H1 (cell line): ENCODE data around the gene KLHL29. TPM values are rescaled to one million over a fixed set of nuclear protein-coding genes. Genes with fewer than 3 reads are reported as not detected.

ENCODE experiments used
- CTCF ChIA-PET: fragments of 300-600 bp; sonication (Branson Sonifier 250); formaldehyde crosslinking; loops from one replicate; lab custom pipeline; 2021; ENCODE audit not compliant: partially characterized antibody; lab: Charles Lee
- POLR2A ChIA-PET: fragments of 300-600 bp; sonication (Branson Sonifier 250); formaldehyde crosslinking; loops from one replicate; lab custom pipeline; 2021; ENCODE audit warnings: inconsistent platforms; ENCODE audit not compliant: partially characterized antibody; lab: Charles Lee
- DNase-seq, 2 experiments: peaks; one replicate each; pipeline versions ENCODE4 v3.0.0 to v3.0.0-alpha.2; 2010 to 2022; ENCODE audit warnings: low spot score in 2 of 2, low read depth in 1 of 2, mixed read lengths in 1 of 2
- FAIRE-seq: peaks from 2 replicates; lab custom pipeline; 2011; peaks lifted over from hg19 to GRCh38; lab: Jason Lieb, UNC
- H2AFZ ChIP-seq: 2 replicates; pipeline ENCODE4 v1.8.1; 2012; ENCODE audit warnings: low read length, inconsistent platforms
- H2AK5ac ChIP-seq: 2 replicates; pipeline ENCODE4 v1.6.1; 2013; ENCODE audit warnings: low read depth, low read length
- H2BK120ac ChIP-seq: replicated peaks from 2 replicates; pipeline ENCODE3; 2013; ENCODE audit warnings: low read depth, low read length, inconsistent platforms
- H2BK12ac ChIP-seq: 2 replicates; pipeline ENCODE4 v1.6.1; 2013; ENCODE audit warnings: low read depth, low read length
- H2BK15ac ChIP-seq: 2 replicates; pipeline ENCODE4 v1.6.1; 2013; ENCODE audit warnings: low read length
- H2BK20ac ChIP-seq: 2 replicates; pipeline ENCODE4 v1.6.1; 2013; ENCODE audit warnings: low read length
- H2BK5ac ChIP-seq: 2 replicates; pipeline ENCODE4 v1.6.1; 2013; ENCODE audit warnings: low read depth, low read length
- H3K14ac ChIP-seq: 2 replicates; pipeline ENCODE4 v1.6.1; 2013; ENCODE audit warnings: inconsistent platforms; ENCODE audit not compliant: insufficient read length
- H3K18ac ChIP-seq: 2 replicates; pipeline ENCODE4 v1.6.1; 2013; ENCODE audit warnings: low read length; ENCODE audit errors: extremely low read depth
- H3K23ac ChIP-seq: 2 replicates; pipeline ENCODE4 v1.6.1; 2013; ENCODE audit warnings: inconsistent platforms; ENCODE audit not compliant: insufficient read length
- H3K23me2 ChIP-seq: 2 replicates; pipeline ENCODE4 v1.6.1; 2013; ENCODE audit warnings: low read depth, low read length
- H3K27ac ChIP-seq: 2 replicates; pipeline ENCODE4 v1.6.1; 2011; ENCODE audit warnings: low read depth, low read length, inconsistent platforms
- H3K27me3 ChIP-seq, 4 experiments: replicated peaks in 1 of 4; 1 replicate in 1 of 4; 2 replicates in 3 of 4; pipeline versions ENCODE4 v1.6.1 to v1.8.1; 2011 to 2013; ENCODE audit warnings: low read length in 3 of 4, mild to moderate bottlenecking in 3 of 4, inconsistent platforms in 2 of 4, mixed read lengths in 2 of 4, moderate library complexity in 1 of 4; ENCODE audit not compliant: control insufficient read depth in 3 of 4, insufficient read depth in 3 of 4; ENCODE audit errors: extremely low read depth in 1 of 4
- H3K36me3 ChIP-seq, 4 experiments: 2 replicates each; pipeline versions ENCODE4 v1.6.1 to v1.8.1; 2011 to 2013; ENCODE audit warnings: mild to moderate bottlenecking in 4 of 4, low read length in 3 of 4, moderate library complexity in 2 of 4, control low read depth in 1 of 4, inconsistent platforms in 1 of 4; ENCODE audit not compliant: insufficient read depth in 4 of 4, control insufficient read depth in 2 of 4
- H3K4ac ChIP-seq: replicated peaks from 2 replicates; pipeline ENCODE3; 2013; ENCODE audit warnings: low read length, low read depth, mixed read lengths, inconsistent platforms; ENCODE audit not compliant: insufficient read length
- H3K4me1 ChIP-seq, 4 experiments: replicated peaks in 1 of 4; 1 replicate in 1 of 4; 2 replicates in 3 of 4; pipeline versions ENCODE4 v1.6.1 to v1.8.1; 2011 to 2013; ENCODE audit warnings: low read length in 3 of 4, inconsistent platforms in 2 of 4, mixed read lengths in 1 of 4; ENCODE audit not compliant: insufficient read depth in 4 of 4, control insufficient read depth in 3 of 4
- H3K4me2 ChIP-seq, 2 experiments: 2 replicates each; pipeline versions ENCODE4 v1.6.1 to v1.8.1; 2011 to 2013; ENCODE audit warnings: low read depth in 2 of 2, low read length in 2 of 2, control low read depth in 1 of 2, inconsistent platforms in 1 of 2, mild to moderate bottlenecking in 1 of 2; ENCODE audit not compliant: insufficient read depth in 1 of 2
- H3K4me3 ChIP-seq, 4 experiments: fragments of 200-600, 300-600 bp in 1 of 4; sonication (generic), shearing (Covaris generic), sonication (Bioruptor Twin) in 1 of 4; 2 replicates each; pipeline versions ENCODE4 v1.5.1 to v1.8.1; 2011 to 2016; ENCODE audit warnings: low read length in 4 of 4, low read depth in 3 of 4, control low read depth in 2 of 4, inconsistent platforms in 2 of 4, mild to moderate bottlenecking in 2 of 4, mixed read lengths in 1 of 4, moderate library complexity in 1 of 4; ENCODE audit not compliant: insufficient read depth in 2 of 4; ENCODE audit errors: extremely low read depth in 1 of 4
- H3K56ac ChIP-seq: replicated peaks from 2 replicates; pipeline ENCODE3; 2013; ENCODE audit warnings: low read depth, mild to moderate bottlenecking, mixed read lengths, low read length, inconsistent platforms; ENCODE audit not compliant: insufficient read length
- H3K79me1 ChIP-seq: 2 replicates; pipeline ENCODE4 v1.6.1; 2013; ENCODE audit warnings: low read depth, low read length, control low read depth
- H3K79me2 ChIP-seq, 2 experiments: 2 replicates each; pipeline versions ENCODE4 v1.6.1 to v1.8.1; 2012 to 2013; ENCODE audit warnings: low read length in 2 of 2, mild to moderate bottlenecking in 2 of 2, inconsistent platforms in 1 of 2; ENCODE audit not compliant: insufficient read depth in 2 of 2, control insufficient read depth in 1 of 2
- H3K9ac ChIP-seq, 4 experiments: replicated peaks in 1 of 4; 1 replicate in 1 of 4; 2 replicates in 3 of 4; pipeline versions ENCODE4 v1.6.1 to v1.8.1; 2011 to 2013; ENCODE audit warnings: low read depth in 3 of 4, low read length in 3 of 4, control low read depth in 2 of 4, mild to moderate bottlenecking in 2 of 4, moderate library complexity in 2 of 4, inconsistent platforms in 1 of 4; ENCODE audit errors: extremely low read depth in 1 of 4
- H3K9me3 ChIP-seq, 2 experiments: 2 replicates each; pipeline versions ENCODE4 v1.6.1 to v1.8.1; 2012 to 2013; ENCODE audit warnings: mild to moderate bottlenecking in 2 of 2, moderate library complexity in 2 of 2, control low read depth in 1 of 2, inconsistent platforms in 1 of 2, low read depth in 1 of 2, low read length in 1 of 2, mixed read lengths in 1 of 2; ENCODE audit not compliant: insufficient read depth in 2 of 2
- H4K20me1 ChIP-seq, 2 experiments: replicated peaks in 1 of 2; 2 replicates each; pipeline versions ENCODE3 to v1.8.1; 2011 to 2013; ENCODE audit warnings: inconsistent platforms in 2 of 2, low read length in 2 of 2, mild to moderate bottlenecking in 1 of 2; ENCODE audit not compliant: insufficient read depth in 2 of 2, control insufficient read depth in 1 of 2
- H4K5ac ChIP-seq: 2 replicates; pipeline ENCODE4 v1.6.1; 2013; ENCODE audit warnings: low read length, low read depth, mixed read lengths, inconsistent platforms; ENCODE audit not compliant: insufficient read length
- H4K8ac ChIP-seq: 2 replicates; pipeline ENCODE4 v1.8.0; 2013; ENCODE audit warnings: mild to moderate bottlenecking, moderate library complexity, low read length, inconsistent platforms; ENCODE audit not compliant: insufficient read depth; ENCODE audit errors: extremely low read depth
- H4K91ac ChIP-seq: replicated peaks from 2 replicates; pipeline ENCODE3; 2013; ENCODE audit warnings: low read length, mixed read lengths, inconsistent platforms; ENCODE audit not compliant: insufficient read length
- WGBS, 2 experiments: shearing (Covaris generic) in 1 of 2; methylation state at CpG; one replicate each; pipeline versions ENCODE4 v1.1.6 to v1.1.7; 2013 to 2015; ENCODE audit warnings: low lambda C conversion rate in 2 of 2, mixed read lengths in 2 of 2, inconsistent platforms in 1 of 2, low coverage in 1 of 2, missing lambda C conversion rate in 1 of 2; ENCODE audit not compliant: insufficient replicate concordance in 2 of 2, insufficient coverage in 1 of 2, insufficient read length in 1 of 2; ENCODE audit errors: extremely low coverage in 1 of 2, missing lambda C conversion rate in 1 of 2; 5-methylcytosine and 5-hydroxymethylcytosine counted together
- polyA plus RNA-seq, 7 experiments: library from polyadenylated mRNA; depleted of rRNA in 3 of 7; stranded (reverse) in 5 of 7; unstranded in 2 of 7; fragments of >200 nt in 5 of 7; fragments of 200-250 nt in 2 of 7; gene quantifications; 1 replicate in 5 of 7; 2 replicates in 1 of 7; 4 replicates in 1 of 7; pipeline versions ENCODE4 v1.2.1 to v1.2.3, GENCODE V29; 2011 to 2013; ENCODE audit warnings: missing spikeins in 2 of 7, mixed read lengths in 2 of 7
- total RNA-seq: library from RNA; stranded (reverse); fragmentation: NEBNext Ultra II Directional; extraction: Animal tissue kit (Norgen Biotek cat#: 25700); gene quantifications from 2 replicates; pipeline ENCODE4 v1.2.1, GENCODE V29; 2021

KLHL29 gene
- total and polyA plus RNA-seq, 2 of the 8 experiments (the other 6 are each of a cell fraction or from before 2014, with no cell fraction given) = 1.1 to 4.7 TPM

- H3K4ac ChIP-seq = no peak overlapping the region
- no peak overlapping the region for H2AFZ ChIP-seq
- no peak overlapping the region for H2BK20ac ChIP-seq
- H4K5ac ChIP-seq = no peak overlapping the region
- H2BK12ac ChIP-seq = no peak overlapping the region
- no peak overlapping the region for H2BK15ac ChIP-seq
- no peak overlapping the region for H3K4me2 ChIP-seq
- no peak overlapping the region for H2BK5ac ChIP-seq
- H3K36me3 ChIP-seq = no peaks in the 10 kb centered on the region
- H3K56ac ChIP-seq = no peak overlapping the region
- H3K27me3 ChIP-seq = no peaks in the 10 kb centered on the region
- no peak overlapping the region for H3K23ac ChIP-seq
- 100% methylated on average over 3 of the region's 3 CpGs; no CpG with 5 or more reads in 1 of the 2 experiments for WGBS, 2 experiments
- H4K91ac ChIP-seq = no peak overlapping the region
- no peak overlapping the region; the same call in 1 of the 2 replicates for H4K8ac ChIP-seq
- H3K4me1 ChIP-seq = peaks cover 0 to 4% (median under 1%) of the 10 kb centered on the region in 4 experiments; a peak in 3 of 7 replicates
- no peak overlapping the region for H2AK5ac ChIP-seq
- no peaks in the 10 kb centered on the region for H3K79me2 ChIP-seq
- H3K23me2 ChIP-seq = no peaks in the 10 kb centered on the region
- H2BK120ac ChIP-seq = no peak overlapping the region
- FAIRE-seq (no peak), DNase-seq (no peak)
- H3K9me3 ChIP-seq = no peaks in the 10 kb centered on the region
- POLR2A ChIA-PET = no interaction called here
- H3K79me1 ChIP-seq = no peaks in the 10 kb centered on the region
- H3K4me3 ChIP-seq = no peak overlapping the region
- CTCF ChIA-PET = interaction anchor here (0.9 kb wide), 1 partner anchor 10 kb away, joined by 3 read pairs; no protein-coding TSS in a partner anchor
- H3K9ac ChIP-seq = no peak overlapping the region
- H3K14ac ChIP-seq = no peak overlapping the region
- H4K20me1 ChIP-seq = no peaks in the 10 kb centered on the region
- no peak overlapping the region for H3K27ac ChIP-seq
- H3K18ac ChIP-seq = no peak overlapping the region
Observed at GRCh38 chr2:23594460-23594825, 209.5 kb downstream of the KLHL29 start.
